MCF 10A (cell line): ENCODE measurements around the gene PCARE. TPM values are rescaled to one million over a fixed set of nuclear protein-coding genes. Genes with fewer than 3 reads are reported as not detected.

Source experiments
- BruUV-seq: library from RNA; stranded (reverse); fragments of 400-500 nt; replicated peaks from 2 replicates; lab custom pipeline; 2021; lab: Mats Ljungman, UMichigan
- CTCF ChIA-PET: fragments of 300-600 bp; sonication (Branson Sonifier 250); formaldehyde crosslinking; extraction: SDS; loops from one replicate; lab custom pipeline; 2021; ENCODE audit warnings: antibody characterized with exemption, inconsistent platforms; lab: Yijun Ruan, JAX
- POLR2A ChIA-PET: fragments of 300-600, 350-650 bp; sonication (Branson Sonifier 250); formaldehyde crosslinking; extraction: SDS; loops from one replicate; lab custom pipeline; 2020; ENCODE audit warnings: antibody characterized with exemption, inconsistent platforms; lab: Yijun Ruan, JAX
- DNase-seq: peaks from one replicate; pipeline ENCODE4 v3.0.0-alpha.2; 2018; ENCODE audit not compliant: unreplicated experiment
- H3K27ac Mint-ChIP-seq: one replicate; pipeline ENCODE4 v1.8.0; 2022; ENCODE audit warnings: mild to moderate bottlenecking, low read depth, mixed read lengths; ENCODE audit not compliant: unreplicated experiment
- H3K27me3 Mint-ChIP-seq: one replicate; pipeline ENCODE4 v1.8.0; 2022; ENCODE audit warnings: mixed read lengths; ENCODE audit not compliant: insufficient read depth, unreplicated experiment
- H3K36me3 Mint-ChIP-seq: one replicate; pipeline ENCODE4 v1.8.0; 2022; ENCODE audit warnings: mild to moderate bottlenecking, moderate library complexity, mixed read lengths; ENCODE audit not compliant: insufficient read depth, unreplicated experiment
- H3K4me1 Mint-ChIP-seq: one replicate; pipeline ENCODE4 v1.8.0; 2022; ENCODE audit warnings: mixed read lengths; ENCODE audit not compliant: insufficient read depth, unreplicated experiment
- H3K4me3 Mint-ChIP-seq: one replicate; pipeline ENCODE4 v1.8.0; 2022; ENCODE audit warnings: mild to moderate bottlenecking, moderate library complexity, mixed read lengths; ENCODE audit not compliant: unreplicated experiment
- H3K9me3 Mint-ChIP-seq: one replicate; pipeline ENCODE4 v1.8.0; 2022; ENCODE audit warnings: mixed read lengths; ENCODE audit not compliant: unreplicated experiment
- CTCF ChIP-seq: fragments of 200-600 bp; IDR thresholded peaks from one replicate; pipeline ENCODE4 v1.8.0; 2022; ENCODE audit warnings: antibody characterized with exemption, mild to moderate bottlenecking; ENCODE audit not compliant: unreplicated experiment
- intact Hi-C: fragments of 100-400 bp; cut with micrococcal nuclease; formaldehyde crosslinking; loops from 2 replicates; pipeline ENCODE4 v1.14.1; 2022
- total RNA-seq: library from RNA; stranded (reverse); gene quantifications from 2 replicates; pipeline ENCODE4 v1.2.3, GENCODE V29; 2022

Gene PCARE
- total RNA-seq, 1 experiment from 2014 or later = not detected

- DNase-seq = no peak
- no peaks in the 10 kb centered on the region for H3K9me3 Mint-ChIP-seq
- BruUV-seq = no TSS peak
- ChIA-PET CTCF (interaction anchor here (1.0 to 1.7 kb wide), 2 partner anchors 11 to 29 kb away, joined by 3 to 7 read pairs; no protein-coding TSS in a partner anchor), POLR2A (no interaction called here)
- no peak overlapping the region for H3K27ac Mint-ChIP-seq
- no peak overlapping the region for H3K4me3 Mint-ChIP-seq
- H3K4me1 Mint-ChIP-seq = no peaks in the 10 kb centered on the region
- TF ChIP-seq CTCF = no peak
- intact Hi-C loops = no loop called here
- peaks cover 12% of the 10 kb centered on the region for H3K36me3 Mint-ChIP-seq
- no peaks in the 10 kb centered on the region for H3K27me3 Mint-ChIP-seq
These were observed 49.4 kb downstream of the PCARE start for GRCh38 chr2:29024882-29025430.

- intact Hi-C loops = no loop called here
- no peak overlapping the region for H3K27ac Mint-ChIP-seq
- no peak overlapping the region for H3K4me3 Mint-ChIP-seq
- CTCF ChIA-PET = no interaction called here
- BruUV-seq = no TSS peak
- POLR2A ChIA-PET = no interaction called here
- H3K36me3 Mint-ChIP-seq = peaks cover 12% of the 10 kb centered on the region
- H3K9me3 Mint-ChIP-seq = no peaks in the 10 kb centered on the region
- no peaks in the 10 kb centered on the region for H3K4me1 Mint-ChIP-seq
- TF ChIP-seq CTCF = no peak
- DNase-seq = no peak
- H3K27me3 Mint-ChIP-seq = no peaks in the 10 kb centered on the region
These were observed 51.1 kb downstream of the PCARE start for GRCh38 chr2:29023188-29023587.

- CTCF ChIA-PET = no interaction called here
- no TSS peak for BruUV-seq
These were observed 51.6 kb downstream of the PCARE start for GRCh38 chr2:29022679-29023078.

GRCh38 chr2:29021886-29022285, 52.4 kb downstream of the PCARE start:
- Mint-ChIP-seq H3K9me3 (no peaks in the 10 kb centered on the region), H3K4me1 (no peaks in the 10 kb centered on the region), H3K36me3 (peaks cover 1% of the 10 kb centered on the region), H3K27me3 (no peaks in the 10 kb centered on the region), H3K27ac (no peak overlapping the region), H3K4me3 (no peak overlapping the region)
- TF ChIP-seq CTCF = no peak
- DNase-seq = no peak
- no TSS peak for BruUV-seq
- CTCF ChIA-PET = no interaction called here
- intact Hi-C loops = no loop called here
- POLR2A ChIA-PET = interaction anchor here (0.5 kb wide), 1 partner anchor 437 kb away, joined by 3 read pairs; no protein-coding TSS in a partner anchor

More at GRCh38 chr2:29022679-29023078, 51.6 kb downstream of the PCARE start:
- no peak for TF ChIP-seq CTCF
- intact Hi-C loops = no loop called here
- no peak for DNase-seq
- Mint-ChIP-seq H3K27me3 (no peaks in the 10 kb centered on the region), H3K4me1 (no peaks in the 10 kb centered on the region), H3K4me3 (no peak overlapping the region), H3K9me3 (no peaks in the 10 kb centered on the region), H3K27ac (no peak overlapping the region), H3K36me3 (peaks cover 9% of the 10 kb centered on the region)
- POLR2A ChIA-PET = interaction anchor here (0.5 kb wide), 1 partner anchor 436 kb away, joined by 3 read pairs; no protein-coding TSS in a partner anchor
